KG1 (cell line): ENCODE data around the gene MTRFR.
A peak's percentile ranks its signal among the peaks of the same experiment; 100 is the strongest.
"Not testable (repeated sequence)": the region's sequence is repeated elsewhere in the genome, so short reads cannot be mapped to it uniquely, and the experiment has no call there.

Experiments used
- DNase-seq: peaks from one replicate; lab custom pipeline; 2025; lab: John Stamatoyannopoulos, UW

The MTRFR gene

DNA sequence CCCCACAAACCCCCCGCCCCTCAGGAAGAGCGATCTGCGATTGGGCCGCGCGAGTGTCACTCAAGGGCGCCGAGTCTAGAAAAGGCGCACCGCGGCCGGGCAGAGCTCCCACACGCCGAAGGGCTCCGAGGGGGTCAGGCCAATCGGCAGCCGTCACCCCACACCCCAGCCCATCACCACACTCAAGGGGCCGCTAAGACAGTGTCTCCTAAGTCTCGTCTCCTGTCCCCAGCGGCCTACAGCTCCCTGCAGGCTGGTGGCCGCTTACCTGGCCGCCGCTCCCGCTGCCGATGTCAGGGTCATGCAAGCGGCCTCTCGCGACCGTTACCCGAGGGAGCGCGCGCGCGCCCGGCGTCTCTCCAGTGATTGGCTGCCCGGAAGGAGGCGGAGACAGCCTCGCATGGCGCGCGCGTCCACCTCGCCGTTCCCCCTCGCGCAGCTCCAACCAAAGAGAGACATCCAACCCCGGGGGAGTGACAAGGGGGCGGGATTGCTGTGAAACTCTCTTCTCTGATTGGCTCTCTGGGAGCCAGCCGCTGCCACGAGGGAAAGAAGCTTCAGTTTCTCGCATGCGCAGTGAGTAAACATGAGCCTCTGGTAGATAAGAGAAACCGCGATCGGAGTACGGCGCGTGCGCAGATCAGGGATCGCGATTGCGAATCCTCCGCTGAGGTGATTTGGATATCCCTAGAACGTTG lies at the start of gene MTRFR, which contains the start of gene MPHOSPH9:
Gene MTRFR, plus strand, starts transcription at position 630 of the 698 bp plus-strand sequence. CDS start 20,239 bp downstream, outside the sequence.
Gene MPHOSPH9, minus strand, starts transcription at position 335 of the 698 bp plus-strand sequence. CDS start 2,777 bp downstream, outside the sequence.
- peak; percentile 96 for DNase-seq

GRCh38 chr12:123187637-123188036 lies 45.6 kb upstream of the MTRFR start:
- no peak for DNase-seq

DNA sequence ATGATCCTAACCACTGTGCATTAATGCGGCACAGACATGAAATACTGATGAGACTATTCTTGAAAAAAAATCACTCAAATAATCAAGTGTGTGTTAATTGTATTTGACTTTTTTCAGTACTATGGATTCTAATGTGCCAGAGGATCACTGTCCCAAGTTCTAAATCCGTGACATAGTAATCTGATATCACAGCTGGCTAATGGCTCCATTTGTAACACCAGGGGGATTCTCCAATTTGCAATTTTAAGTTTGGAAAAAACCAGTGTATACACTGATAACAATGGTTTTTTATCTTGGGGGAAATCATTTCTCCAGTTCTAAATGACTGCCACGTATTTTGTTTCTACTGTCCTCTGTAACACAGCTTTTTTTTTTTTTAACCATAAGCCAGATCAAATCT lies 33.3 kb upstream of the MTRFR start:
- no peak for DNase-seq

DNA sequence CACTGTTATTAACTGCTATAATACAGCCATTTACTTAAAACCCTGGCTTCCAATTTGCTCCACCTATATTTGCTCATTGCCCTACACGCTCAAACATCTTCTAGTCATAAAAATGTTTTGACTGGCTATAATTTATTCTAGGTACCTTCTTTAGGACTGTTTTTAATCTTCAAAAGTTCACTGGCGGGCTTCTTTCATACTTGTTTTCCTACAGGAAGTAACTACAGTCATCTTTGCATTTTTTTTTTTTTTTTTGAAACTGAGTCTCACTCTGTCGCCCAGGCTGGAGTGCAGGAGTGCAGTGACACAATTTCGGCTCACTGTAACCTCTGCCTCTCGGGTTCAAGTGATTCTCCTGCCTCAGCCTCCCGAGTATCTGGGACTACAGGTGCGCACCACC lies 32.8 kb upstream of the MTRFR start:
- DNase-seq: no peak

DNA sequence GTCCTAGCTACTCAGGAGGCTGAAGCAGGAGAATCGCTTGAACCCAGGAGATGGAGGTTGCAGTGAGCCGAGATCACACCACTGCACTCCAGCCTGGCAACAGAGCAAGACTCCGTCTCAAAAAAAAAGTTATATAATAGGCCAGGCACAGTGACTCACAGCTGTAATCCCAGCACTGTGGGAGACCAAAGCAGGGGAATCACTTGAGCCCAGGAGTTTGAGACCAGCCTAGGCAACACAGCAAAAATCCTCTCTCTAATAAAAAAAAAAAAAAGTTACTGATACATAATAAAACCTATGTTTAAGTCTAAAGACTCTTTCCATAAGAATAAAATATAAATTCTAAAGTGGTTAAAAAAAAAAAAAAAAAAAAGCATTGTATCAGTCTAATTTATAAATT lies 26.4 kb upstream of the MTRFR start:
- not testable (repeated sequence) for DNase-seq

DNA sequence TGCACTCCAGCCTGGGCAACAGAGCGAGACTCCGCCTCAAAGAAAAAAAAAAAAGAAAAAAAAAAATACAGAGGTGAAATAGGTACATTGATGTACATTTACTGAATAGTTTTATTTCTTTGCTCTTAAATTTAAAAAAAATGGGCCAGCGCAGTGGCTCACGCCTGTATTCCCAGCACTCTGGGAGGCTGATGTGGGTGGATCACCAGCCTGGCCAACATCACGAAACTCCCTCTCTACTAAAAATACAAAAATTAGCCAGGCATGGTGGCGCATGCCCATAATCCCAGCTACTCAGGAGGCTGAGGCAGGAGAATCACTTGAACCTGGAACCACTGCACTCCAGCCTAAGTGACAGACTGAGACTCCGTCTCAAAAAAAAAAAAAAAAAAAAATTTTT lies 25.4 kb upstream of the MTRFR start:
- not testable (repeated sequence) for DNase-seq

DNA sequence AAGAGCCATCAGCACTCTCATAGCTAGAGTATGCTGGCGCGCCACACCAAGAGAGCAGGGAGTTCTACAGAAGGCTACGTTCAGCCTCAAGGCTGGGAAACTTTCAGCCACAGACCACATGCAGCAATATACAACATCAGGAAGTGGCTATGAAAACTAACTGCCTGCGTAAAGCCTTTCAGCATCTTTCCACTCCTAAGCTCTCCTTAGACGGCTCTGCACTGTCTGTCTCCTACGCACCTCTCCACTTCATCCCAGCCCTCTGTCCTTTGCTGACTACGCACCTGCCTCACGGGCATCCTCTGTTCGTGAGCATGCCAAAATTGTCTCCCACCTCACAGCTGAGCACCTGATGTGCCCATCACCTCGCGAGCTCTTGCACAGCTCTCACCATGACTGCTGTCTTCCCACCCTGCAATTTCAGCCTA lies 10.0 kb upstream of the MTRFR start:
- no peak for DNase-seq

DNA sequence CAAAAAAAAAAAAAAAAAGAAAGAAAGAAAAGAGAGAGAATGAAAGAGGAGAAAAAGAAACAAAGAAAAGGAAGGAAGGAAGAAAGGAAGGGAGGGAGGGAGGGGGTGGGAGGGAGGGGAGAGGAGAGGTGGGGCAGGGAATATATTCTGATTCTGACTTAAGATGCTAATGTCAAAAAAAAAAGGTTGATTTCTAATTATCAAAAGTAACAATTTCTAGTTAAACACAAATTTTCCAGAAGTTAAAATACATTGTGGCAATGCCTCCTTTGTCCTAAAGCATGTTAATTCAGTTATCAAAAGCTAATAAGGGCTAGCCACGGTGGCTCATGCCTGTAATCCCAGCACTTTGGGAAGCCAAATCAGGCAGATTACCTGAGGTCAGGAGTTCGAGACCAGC lies 7.8 kb upstream of the MTRFR start:
- DNase-seq: no peak

DNA sequence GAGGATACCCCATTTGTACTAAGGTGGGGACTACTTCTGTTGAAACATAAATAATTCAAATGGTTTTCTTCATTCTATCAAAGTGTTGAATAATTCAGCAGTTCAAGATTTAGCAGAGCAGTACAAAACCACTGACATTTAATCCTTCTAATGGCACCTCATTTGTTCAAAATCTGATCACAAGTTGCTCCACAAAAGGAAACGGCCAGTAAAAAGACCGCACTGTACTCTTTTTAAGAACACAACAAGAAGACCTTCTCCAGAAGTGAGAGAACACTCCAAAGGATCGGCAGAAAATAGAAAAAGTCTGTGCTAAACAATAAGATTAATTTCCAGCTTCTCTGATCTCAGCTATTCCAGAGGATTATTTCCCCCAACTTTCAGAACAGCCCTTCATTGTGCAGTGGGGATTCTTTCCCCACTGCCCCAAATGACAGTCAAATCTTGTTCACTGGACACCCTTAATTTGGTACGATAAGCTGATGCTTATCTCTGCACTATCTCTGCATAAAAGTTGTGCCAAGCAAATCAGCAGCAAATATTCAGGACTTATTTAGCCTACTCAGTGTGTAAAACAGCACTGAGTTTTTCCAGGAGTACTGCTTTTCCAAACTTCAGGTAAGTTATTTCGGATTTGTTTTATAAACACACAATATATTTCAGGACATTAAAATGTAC lies 5.5 kb upstream of the MTRFR start:
- DNase-seq: no peak

DNA sequence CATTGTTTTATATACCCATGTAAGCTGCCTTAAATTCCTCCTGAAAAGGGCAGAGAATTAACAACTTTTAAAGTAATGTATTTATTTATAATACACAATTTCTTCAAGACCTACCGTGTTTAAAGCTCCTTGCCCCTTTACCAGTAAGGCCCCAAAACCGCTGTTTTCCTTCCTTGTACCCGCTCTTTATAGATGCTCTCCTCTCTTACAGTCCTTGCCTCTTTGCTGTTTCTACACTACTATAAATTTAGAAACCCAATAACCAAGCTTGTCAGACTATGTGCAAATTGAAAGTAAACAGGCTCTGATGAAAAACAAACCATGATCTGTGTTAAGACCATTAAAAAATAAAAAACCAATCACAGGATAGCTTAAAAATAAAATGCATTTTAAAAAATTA lies 4.2 kb upstream of the MTRFR start:
- DNase-seq: no peak

GRCh38 chr12:123231931-123232330 lies 1.3 kb upstream of the MTRFR start:
- no peak for DNase-seq

- DNase-seq: no peak
Measured at GRCh38 chr12:123232472-123232806, 797 bp upstream of the MTRFR start.

- DNase-seq: no peak
Measured at GRCh38 chr12:123233505-123234308, 471 bp downstream of the MTRFR start.

GRCh38 chr12:123237646-123238329 lies 4.6 kb downstream of the MTRFR start:
- DNase-seq: peak; percentile 49

DNA sequence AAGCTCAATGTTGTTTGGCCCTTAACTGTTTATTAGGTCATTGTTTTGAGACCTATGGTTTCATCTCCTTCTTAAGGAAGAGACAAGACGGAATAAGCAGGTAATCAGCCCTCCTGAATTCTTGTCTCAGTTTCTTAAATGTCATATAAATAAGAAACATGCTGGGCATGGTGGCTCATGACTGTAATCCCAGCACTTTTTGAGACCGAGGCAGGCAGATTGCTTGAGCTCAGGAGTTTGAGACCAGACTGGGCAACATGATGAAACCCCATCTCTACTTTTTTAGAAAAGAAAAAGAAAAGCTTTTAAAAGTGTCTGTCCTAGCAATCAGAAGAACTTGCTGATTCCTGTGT lies 5.1 kb downstream of the MTRFR start:
- DNase-seq: no peak

GRCh38 chr12:123238961-123239360 lies 5.7 kb downstream of the MTRFR start:
- no peak for DNase-seq

DNA sequence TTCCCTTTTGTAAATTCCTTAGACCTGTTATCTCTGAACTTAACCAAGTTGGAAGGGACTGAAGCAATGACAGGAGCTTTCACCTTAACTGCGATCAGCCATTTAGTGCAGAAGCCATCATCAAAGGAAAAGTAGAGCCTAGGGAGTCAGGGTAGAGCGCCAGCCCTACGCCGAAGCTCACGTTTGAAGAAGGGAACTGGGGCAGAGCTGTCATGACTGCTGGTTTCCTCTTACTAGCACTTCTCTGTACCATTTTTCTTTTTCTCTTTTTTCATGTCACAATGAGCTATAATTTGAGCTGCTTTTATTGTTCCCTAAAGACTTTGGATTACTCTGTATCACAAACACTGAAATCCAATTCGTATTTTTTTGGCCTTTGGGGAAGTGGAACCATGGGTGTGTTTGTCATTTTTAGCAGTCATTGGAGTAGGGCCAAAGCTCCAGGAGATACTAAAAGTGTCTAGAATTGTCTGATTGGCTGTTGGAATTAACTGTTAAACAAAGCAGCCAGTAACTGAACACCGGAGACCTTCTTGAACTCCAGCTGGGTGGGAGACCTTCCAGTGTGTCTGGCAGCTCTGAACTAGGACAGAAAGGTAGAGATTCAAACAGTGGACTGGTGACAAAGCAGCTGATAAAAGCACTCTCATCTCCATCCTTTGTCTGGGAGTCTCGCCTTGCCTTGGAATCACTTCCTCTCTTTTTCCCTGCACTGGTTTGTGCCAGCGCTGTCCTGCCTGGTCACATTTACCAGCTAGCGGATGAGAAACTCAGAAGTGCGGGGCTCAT lies 9.1 kb downstream of the MTRFR start:
- DNase-seq: no peak

DNA sequence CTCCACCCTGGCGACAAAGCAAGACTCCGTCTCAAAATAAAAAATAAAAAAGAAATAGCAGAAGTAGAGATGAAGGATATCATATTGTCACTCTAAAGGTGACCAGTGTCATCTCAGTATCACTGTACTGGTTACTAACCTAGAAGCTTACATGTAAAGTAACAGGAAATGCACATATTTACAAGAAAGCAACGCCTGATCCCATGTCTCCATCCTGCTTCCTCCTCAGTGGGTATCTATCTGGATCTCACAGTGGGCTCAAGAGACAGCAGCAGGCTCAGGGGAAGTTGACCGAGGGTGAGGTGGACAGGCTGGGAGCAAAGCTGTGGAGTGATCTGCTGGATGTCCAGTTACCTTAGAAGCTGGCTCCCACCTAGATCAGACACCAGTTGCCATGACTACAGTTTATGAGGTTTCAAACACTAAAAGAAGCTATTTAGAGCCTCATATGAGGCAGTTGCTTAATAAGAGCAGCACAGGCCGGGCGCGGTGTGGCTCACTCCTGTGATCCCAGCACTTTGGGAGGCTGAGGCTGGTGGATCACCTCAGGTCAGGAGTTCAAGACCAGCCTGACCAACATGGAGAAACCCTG lies 10.5 kb downstream of the MTRFR start:
- no peak for DNase-seq

DNA sequence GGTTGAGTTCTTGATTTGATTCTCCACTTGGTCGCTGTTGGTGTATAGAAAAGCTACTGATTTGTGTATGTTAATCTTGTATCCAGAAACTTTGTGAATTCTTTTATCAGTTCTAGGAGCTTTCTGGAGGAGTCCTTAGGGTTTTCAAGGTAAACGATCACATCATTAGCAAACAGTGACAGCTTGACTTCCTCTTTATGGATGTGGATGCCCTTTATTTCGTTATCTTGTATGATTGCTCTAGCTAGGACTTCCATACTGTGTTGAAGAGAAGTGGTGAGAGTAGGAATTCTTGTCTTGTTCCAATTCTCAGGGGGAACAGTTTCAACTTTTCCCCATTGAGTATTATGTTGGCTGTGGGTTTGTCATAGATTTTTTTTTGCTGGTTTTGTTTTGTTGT lies 12.4 kb downstream of the MTRFR start:
- DNase-seq: no peak

GRCh38 chr12:123248129-123248528 lies 14.9 kb downstream of the MTRFR start:
- not testable (repeated sequence) for DNase-seq
